GM19238 (cell line): Measurements from ENCODE around the gene PYGM.

Experiments used
- DNase-seq: peaks from one replicate; pipeline ENCODE4 v3.0.0; 2011; ENCODE audit warnings: low spot score; ENCODE audit not compliant: insufficient read length

Gene PYGM

GRCh38 chr11:64754124-64754918 is 5.5 kb downstream of the PYGM start:
- DNase-seq, result no peak

DNA sequence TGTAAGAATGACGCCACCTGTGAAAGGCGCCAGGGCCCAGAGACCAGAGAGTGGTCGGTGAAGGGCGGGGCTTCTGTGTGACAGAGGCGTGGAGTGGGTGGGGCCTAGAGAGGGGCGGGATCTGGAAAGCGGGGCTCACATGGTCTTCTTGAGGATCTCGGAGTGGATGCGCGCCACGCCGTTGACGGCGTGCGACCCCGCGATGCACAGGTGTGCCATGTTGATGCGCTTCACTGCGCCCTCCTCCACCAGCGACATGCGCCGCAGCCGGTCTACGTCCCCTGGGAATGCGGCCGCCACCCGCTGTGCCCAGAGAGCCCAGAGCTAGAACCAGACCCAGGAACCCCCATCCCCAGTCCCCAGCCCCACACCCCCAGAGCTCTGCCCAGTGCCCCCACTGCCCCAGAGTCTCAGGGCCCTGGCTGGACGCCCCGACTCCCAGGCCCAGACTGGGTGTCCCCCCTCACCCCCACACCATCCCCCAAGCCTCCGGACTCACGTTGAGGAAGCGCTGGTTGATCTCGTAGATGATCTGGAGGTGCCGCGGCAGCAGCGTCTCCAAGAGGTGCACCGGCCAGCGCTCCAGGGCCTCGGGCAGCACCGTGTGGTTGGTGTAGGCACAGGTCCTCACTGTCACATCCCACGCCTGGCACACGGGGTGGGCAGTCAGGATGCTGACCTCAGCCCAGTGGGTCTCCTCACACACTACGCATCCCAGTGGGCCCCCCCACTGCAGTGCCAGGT is 6.2 kb downstream of the PYGM start:
- DNase-seq, result no peak

DNA sequence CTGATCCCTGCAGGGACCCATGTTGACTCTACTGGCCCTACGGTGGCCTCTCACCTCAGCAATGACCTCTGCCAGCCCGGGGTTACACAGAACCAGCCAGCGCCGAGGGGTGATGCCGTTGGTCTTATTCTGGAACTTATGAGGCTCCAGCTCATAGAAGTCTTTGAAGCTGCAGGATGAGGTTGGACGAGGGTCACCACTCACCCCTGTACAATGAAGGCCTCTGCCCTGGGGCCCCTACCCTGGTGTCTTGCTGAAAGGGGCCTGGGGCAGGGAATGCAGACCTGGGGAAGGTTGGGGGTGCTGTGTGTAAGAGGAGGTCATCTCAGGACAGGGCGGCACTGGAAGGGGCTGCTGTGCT is 6.8 kb downstream of the PYGM start:
- DNase-seq, result no peak

GRCh38 chr11:64752175-64752970 is 7.4 kb downstream of the PYGM start:
- DNase-seq, result no peak

DNA sequence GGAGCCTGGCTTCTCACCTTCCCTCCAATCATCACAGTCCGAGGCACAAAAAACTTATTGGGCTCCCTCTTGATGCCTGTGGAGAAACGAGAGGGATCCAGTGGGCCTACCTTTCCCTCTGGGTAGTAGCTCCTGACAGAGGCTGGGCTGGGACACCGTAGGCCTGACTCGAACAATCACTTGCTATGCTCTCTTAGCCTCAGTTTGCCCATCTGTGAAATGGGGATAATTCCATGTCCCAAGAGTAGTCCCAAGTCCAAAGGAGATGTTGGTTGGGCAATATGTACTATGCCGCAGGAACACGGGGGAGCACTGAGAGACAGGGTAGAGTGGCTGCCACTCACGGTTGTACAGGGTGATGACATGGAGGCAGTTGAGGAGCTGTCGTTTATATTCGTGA is 8.2 kb downstream of the PYGM start:
- no peak for DNase-seq

DNA sequence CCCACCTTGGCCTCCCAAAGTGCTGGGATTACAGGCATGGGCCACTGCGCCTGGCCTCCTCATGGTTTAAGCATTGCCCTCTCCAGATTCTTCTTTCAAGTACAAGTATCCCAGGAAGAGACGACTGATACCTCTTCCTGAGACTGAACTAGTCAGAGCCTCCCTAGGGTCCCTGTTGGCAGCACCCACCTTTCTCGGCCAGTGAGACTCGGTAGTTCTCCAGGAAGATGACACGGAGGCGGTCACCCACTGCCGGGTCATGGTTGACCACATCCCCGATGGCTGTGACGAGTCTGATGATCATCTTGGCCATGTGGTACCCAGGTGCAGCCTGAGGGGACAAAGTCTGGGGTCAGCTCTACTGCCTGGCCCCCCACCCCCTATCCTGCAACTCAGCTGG is 8.6 kb downstream of the PYGM start:
- no peak for DNase-seq

GRCh38 chr11:64750361-64751054 is 9.3 kb downstream of the PYGM start:
- DNase-seq, result no peak

DNA sequence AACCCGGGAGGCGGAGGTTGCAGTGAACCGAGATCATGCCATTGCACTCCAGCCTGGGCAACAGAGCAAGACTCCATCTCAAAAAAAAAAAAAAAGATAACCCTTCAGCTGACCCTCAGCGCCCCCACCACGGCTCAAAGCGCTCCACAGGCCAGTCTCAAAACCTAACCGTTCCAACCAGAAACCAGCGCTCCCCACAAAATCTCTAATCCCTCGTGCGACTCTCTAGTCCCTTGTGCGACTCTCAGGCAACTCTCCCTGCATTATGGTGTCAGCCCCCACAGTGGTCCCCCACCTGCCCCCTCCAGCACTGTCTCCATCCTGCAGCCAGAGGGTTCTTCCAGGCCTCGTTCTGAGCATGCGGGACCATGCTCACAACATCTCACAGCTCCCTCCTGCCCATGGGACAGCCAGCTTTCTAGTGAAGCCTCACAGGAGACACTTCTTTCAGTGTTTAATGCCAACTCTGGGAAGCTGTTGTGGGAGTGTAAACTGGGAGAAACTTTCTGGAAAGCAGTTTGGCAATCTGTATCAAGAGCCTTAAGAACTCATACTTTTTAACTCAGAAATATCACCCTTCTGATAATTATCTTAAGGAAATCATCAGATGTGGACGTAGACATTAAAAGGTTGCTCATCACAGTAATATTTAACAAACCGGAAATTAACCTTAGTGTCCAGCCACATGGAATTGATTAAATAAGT is 11.7 kb downstream of the PYGM start:
- DNase-seq, result no peak

GRCh38 chr11:64746486-64746885 is 13.3 kb downstream of the PYGM start:
- no peak for DNase-seq

DNA sequence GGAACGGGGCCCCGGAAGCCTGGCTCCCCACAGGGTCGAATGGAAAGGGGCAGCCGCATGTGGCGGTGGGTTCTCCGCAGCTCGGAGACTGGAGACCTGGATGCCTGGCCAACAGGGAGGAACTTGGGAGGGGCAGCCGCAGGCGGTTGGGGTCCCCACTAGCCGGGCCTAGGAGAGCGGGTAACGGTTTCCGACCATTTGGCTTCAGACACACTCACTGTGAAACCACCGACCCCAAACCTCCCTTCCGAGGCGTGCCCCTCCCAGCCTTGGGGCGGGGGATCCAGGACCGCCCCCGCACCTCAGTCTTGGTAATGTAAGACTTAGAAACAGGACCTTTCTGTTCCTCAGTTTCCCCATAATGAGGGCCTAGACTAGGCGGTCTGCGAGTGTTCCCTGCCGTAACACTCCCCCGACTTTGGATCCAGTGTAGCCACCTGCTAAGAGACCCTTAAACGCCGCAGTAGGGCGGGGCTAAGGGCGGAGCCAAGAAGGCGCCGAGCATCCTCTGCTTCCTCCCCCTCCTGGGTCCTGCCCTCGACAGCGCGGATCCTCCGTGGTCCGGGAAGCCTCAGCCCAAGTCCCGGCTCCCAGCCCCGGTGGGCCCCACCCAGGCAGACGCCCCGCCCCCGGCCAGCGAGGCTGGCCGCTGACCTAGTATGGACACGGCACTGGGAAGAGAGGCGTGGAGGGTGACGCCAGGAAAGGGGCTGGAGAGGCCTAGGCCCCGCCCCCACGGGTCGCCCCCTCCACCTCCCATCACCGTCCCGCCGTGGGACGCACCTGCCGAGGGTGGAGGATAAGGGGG is 14.0 kb downstream of the PYGM start:
- DNase-seq, result peak; percentile 82

GRCh38 chr11:64745189-64745520 is 14.6 kb downstream of the PYGM start:
- DNase-seq, result peak; percentile 82

DNA sequence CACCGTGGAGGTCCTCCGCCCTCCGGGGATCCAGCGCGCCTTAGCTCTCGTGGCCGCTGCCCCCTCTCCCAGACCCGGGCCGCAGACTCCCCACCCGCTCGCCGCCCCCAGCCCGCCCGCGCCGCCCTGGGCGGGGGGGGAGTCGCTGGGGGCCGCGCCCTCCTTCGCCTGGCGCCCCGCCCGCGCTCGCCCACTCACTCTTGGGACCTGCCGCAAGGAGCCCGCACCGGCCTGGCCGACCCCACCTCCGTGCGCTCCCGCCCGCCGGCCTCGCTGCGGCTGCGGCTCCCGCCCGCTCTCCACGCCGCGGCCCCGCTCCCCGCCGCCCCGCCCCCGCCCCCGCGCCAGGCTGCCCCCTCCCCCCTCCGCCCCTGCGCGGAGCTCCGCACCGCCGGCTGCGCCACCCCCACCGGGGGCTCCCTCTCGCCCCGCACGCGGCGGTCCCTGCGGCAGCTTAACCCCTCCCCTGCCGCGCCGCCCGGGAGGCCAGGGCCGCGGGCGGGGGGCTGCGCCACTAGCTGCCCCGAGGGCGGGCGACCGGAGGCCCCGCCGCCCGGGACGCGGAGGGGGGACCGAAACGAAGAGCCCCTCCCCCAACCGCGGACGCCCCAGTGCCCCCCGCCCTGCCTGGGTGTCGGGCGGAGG is 15.1 kb downstream of the PYGM start:
- peak; percentile 48 for DNase-seq

GRCh38 chr11:64743591-64744543 is 15.9 kb downstream of the PYGM start, which contains the start of gene RASGRP2:
RASGRP2 (minus strand) TSS chr11:64744142; CDS start chr11:64742866, 1,276 bp downstream.
- peak; percentile 53 for DNase-seq

- DNase-seq, result peak; percentile 85
Measured at GRCh38 chr11:64742889-64743590, 16.7 kb downstream of the PYGM start.

- peak; percentile 56 for DNase-seq
Measured at GRCh38 chr11:64742087-64742888, 17.5 kb downstream of the PYGM start.

- DNase-seq, result no peak
Measured at GRCh38 chr11:64741375-64742086, 18.2 kb downstream of the PYGM start.
